ENCODE measurements around the gene AFDN.

AFDN gene

DNA sequence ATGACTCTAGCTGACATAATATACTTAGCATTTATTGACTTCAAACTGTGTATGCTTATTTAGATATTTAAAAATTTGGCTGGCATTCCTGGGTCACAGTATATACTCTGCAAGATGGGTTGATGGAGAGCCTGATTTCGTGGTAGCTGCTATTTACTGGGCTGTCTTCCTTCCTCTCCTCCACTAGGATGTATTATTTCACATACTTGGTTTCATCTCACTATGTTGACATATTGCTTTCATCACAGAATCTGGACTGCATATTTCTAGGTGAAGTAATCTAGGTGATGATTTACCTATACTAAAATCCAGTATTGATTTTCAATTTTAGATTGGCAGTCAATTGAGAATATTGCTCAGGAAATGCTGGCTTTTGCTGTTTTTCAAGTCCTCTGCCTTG lies 15.7 kb downstream of the AFDN start:
- DNase-seq (ENCODE audit: low read depth): no peak

DNA sequence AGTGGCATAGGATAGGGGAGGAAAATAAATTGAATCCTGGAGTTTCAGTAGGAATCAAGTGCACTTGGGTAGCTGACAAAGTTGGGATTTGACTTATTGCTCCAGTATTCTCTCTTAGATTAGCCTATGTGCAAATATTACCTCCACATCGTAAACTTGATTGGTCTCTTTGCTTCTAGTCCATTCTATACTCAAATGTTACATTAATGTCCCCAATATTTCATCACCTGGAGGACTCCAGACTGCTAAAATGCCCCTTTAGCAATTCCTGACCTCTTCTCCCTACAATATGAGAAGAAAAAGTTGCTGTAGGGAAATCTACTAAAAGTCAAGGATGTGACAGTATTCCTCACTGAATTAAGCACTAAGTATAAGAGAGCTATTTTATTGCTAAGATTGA lies 16.3 kb downstream of the AFDN start:
- DNase-seq (ENCODE audit: low read depth): no peak

DNA sequence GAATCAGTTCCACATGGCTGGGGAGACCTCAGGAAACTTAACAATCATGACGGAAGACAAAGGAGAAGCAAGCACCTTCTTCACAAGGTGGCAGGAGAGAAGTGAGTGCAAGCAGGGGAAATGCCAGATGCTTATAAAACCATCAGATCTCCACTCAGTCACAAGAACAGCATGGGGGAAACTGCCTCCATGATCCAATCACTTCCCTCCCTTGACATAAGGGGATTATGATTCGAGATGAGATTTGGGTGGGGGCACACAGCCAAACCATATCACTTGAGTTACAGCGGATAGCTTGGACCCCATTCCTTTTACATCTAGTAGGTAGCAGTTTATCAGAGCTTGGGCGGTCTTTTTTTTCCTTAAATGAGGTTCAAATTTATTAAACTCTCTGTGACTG lies 19.1 kb downstream of the AFDN start:
- no peak for DNase-seq (ENCODE audit: low read depth)

DNA sequence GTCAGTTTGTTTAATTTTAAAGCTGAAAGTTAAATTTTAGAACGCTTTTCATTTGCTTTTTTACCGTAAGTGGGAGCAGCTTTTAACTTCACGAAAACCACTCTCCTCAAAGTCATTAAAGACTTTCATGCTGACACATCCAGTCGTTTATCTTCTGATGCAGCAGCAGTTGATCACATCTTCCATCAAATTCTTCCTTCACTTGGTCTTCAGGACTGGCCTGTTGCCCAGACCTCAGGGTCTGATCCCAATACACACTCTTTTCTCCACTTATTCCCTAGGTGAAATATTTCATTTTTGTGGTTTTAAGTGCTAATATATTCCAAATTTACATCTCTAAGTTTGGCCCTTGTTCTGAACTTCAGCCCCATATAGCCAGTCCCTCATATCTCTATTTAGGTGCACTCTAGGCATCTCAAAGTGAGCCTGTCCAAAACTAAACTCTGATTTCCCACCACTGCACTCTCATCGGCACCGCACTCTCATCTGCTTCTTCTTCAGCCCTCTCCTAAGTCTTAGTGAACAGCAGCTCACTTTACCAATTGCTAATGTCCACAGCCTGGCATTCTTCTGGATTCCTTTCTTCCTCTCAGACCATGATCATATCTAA lies 20.4 kb downstream of the AFDN start:
- no peak for DNase-seq (ENCODE audit: low read depth)

DNA sequence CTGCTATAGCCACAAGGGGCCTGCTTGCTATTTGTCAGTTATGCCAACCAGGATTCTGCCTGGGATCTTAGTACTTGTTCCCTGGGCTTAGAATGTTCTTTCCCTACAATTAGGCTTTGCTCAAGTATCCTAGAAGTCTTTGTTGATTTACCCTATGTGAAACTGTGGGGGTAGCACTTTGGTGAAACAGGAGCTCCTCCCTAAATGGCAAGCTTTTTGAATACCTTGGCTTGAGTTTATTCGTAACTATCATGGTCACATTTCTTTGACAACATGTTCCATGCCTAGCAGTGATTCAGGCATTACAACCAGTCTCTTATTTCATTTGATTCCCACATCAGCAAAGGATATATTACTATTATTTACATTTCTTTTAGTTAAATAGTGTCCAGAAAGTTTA lies 21.2 kb downstream of the AFDN start:
- no peak for DNase-seq (ENCODE audit: low read depth)

DNA sequence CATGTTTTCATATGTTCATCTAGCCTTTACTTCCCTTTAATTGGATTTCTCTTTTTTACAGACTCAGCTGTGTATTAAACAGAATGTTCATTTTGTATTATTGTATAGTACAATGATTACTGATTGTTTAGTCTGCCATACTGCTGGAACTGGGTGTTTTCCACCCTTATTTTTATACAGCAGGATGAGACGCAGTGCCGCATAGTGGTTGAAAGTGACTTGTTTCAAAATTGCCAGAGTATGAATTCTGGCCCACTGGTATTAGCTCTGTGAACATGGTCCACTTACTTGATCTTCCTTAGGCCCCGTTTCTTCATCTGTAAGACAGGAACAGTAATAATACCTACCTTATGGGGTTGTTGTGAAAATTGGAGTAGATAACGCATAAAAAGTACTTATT lies 22.1 kb downstream of the AFDN start:
- no peak for DNase-seq (ENCODE audit: low read depth)

DNA sequence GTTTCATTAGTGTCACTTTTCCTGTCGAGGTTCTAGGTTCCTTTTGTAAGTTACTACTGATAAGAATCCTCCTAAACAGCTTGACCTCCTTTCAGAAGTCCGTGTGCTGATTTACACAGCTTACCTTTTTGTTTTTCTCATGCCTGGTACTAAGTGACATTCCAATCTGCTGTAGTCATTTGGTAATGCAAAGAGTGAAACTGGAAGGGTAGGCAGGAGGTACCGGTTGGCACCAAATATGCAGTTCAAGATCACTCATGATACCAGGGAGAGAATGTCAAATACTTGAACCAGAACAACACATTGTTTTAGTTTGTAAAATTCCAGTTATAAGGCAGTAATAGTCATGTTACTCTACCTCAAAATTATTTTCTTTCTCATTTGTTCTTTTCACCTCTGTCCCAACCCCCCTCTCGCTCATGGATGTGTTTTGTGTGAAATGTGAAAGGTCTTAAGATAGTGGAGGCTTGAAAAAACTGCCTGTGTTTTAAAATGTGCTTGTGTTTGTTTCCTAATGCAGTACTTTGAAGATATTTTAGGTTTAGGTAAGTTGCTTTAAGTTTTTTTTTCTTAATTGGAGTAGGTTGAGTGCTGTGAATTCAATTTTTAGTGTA lies 23.2 kb downstream of the AFDN start:
- peak; percentile 27 for DNase-seq (ENCODE audit: low read depth)

DNA sequence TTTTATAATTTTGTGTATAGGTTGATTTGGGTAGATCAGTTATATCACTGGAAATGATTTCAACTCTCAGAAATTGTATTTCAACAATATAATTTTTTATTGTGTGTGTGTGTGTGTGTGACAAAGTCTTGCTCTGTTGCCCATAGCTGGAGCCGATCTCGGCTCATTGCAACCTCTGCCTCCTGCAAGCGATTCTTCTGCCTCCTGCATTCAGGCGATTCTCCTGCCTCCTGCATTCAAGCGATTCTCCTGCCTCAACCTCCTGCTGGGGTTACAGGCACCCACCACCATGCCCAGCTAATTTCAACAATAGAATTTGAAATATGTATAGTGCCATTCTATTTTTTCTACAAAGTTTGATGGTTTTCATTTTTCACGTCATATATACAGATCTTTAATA lies 24.1 kb downstream of the AFDN start:
- DNase-seq (ENCODE audit: low read depth): no peak

DNA sequence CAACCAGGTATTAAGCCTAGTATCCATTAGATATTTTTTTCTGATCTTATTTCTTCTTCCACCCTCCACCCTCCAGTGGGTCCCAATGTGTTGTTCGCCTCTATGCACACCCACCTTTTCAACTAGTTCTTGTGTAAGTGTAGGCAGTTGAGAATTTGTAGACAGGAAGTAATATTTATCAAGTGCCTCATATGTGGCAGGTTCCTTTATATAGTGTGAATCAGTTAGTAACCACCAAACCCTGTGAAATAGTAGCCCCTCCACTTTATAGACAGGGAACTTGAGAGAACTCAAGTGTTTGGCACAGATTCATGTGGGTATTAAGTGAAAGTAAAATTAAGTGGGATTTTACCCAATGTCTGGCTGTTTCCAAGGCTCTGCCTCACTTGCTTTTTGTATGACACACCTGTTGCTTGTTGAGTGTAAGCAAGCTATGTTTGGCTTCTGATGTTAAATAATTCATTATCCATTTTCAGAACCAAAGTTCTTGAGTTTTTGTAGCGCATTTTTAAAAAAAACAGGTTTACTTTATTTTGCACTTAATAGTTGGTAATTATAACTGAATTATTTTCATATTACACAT lies 24.8 kb downstream of the AFDN start:
- no peak for DNase-seq (ENCODE audit: low read depth)

DNA sequence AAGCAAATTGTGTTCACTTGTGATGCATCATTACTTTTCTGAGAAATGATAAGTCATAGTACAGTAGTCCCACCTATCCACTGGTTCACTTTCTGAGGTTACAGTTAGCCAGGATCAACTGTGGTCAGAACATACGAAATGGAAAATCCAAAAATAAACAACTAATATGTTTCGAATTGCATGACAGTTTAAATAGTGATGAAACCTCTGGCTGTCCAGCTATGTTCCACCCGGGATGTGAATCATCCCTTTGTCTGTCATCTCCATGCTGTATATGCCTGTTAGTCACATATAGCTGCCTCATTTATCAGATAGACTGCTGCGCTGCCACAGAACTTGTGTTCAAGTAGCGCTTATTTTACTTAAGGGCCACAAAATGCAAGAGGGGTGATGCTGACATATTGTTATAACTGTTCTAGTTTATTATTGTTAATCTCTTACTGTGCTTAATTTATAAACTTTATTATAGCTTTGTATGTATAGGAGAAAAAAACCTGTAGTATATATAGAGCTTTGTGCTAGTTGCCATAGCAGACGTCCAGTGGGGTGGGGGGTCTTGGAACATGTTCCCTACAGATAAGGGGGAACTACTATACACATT lies 29.2 kb downstream of the AFDN start:
- peak; percentile 14 for DNase-seq (ENCODE audit: low read depth)

DNA sequence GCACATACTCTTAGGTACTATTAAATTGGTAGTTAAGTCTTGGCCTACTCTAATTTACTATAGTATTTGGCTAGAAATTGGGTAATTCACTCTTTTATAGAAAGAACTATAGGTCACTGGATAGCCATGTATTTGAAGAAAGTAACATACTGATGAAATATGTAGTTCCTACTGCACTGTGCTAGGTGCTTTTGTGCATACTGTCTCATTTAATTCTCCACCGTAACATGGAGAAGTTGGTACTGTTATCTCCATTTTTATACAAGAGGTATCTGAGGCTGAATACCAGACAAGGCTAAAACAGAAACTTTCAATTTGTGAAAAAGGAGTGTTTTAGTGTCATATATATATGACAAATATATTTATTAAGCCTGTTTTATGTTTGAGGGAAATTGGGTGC lies 29.8 kb downstream of the AFDN start:
- DNase-seq (ENCODE audit: low read depth): no peak

DNA sequence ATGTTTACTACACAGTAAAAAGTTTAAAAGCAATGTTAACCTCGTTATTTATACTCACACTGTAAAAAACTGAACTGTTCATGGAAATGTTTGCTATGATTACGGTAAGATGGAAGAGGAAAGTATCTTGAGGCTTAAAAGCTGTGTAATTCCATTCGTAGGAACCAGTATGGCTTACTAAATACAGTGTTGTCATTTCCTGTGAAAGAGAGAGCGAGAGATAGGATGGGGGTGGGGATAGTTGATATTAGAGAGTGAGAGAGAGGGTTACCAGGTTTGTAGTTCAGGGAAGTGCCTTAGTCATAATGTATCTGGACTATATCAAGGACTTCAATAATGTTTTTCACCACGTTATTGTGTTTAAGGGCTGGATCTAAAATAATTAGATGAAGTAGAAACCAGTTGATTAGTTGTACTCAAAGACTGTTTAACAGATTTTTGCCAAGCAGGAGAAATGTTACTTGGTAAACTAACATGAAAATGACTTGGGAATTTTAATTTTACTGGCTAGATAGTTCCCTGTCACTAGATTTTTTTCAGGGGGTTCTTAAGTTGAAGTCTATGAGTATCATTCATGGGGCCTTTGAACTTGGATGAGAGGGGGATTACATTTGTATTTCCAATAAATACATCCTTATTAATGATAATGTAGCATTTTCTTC lies 30.4 kb downstream of the AFDN start:
- no peak for DNase-seq (ENCODE audit: low read depth)

DNA sequence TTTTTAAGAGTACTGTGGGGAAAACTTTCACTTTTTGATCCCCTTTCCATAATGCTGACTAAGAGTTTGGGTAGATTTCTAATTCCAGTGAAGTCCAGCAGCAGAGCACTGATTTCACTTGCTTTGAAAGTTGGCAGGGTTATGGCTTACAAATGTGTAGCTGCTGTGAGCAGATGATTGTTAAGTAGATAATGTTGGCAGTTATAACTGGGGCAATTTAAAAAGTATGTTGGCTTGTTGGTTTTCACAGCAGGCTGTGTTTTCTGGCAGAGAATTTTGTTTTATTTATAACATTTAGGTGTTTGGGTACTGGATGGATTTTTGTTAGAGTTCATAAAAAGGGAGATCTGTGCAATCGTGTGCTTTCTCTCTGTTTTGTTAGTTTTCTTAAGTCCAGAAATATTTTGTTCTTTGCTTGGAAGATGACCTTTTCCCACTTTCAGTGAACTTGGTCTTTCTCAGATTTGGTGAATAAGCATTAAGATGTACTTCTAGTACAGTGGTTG lies 31.4 kb downstream of the AFDN start:
- DNase-seq (ENCODE audit: low read depth): no peak

DNA sequence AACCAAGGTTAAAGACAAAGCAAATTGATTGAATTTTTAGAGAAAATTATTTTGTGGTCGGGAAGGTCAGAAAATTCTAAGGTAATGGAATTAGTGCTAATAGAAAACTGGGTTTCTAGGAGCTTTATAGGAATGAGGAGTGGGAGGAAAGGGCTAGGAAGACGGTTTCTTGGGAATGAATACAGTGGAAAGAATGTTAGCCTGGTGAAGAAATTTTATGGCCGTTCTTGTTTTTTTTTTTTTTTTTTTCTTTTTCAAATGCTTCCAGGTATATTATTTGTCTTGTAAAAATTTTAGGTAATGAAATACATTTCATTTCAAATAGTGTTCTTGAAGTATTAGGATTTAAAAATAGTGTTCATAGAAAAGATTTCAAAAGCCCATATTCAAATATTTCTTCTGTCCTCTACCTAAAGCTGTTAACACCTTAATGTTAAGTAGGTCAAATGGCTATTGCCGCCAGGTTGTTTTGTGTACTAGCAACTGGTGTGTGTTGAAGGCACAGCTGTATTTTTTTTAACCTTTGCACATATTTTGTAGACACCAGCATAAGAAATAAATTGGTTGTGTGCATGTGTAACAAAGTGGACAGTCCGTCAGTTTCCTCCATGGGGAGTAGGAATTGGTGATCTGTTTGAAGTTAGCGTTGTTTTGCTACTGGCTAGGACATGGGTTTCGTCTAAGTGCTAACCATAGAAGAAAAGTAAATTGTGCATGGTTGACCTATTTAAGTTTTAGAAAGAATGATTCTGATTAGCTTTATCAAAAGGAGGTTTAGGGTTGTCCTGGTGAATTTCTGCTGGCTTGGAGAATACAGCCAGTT lies 32.3 kb downstream of the AFDN start:
- DNase-seq (ENCODE audit: low read depth): no peak

DNA sequence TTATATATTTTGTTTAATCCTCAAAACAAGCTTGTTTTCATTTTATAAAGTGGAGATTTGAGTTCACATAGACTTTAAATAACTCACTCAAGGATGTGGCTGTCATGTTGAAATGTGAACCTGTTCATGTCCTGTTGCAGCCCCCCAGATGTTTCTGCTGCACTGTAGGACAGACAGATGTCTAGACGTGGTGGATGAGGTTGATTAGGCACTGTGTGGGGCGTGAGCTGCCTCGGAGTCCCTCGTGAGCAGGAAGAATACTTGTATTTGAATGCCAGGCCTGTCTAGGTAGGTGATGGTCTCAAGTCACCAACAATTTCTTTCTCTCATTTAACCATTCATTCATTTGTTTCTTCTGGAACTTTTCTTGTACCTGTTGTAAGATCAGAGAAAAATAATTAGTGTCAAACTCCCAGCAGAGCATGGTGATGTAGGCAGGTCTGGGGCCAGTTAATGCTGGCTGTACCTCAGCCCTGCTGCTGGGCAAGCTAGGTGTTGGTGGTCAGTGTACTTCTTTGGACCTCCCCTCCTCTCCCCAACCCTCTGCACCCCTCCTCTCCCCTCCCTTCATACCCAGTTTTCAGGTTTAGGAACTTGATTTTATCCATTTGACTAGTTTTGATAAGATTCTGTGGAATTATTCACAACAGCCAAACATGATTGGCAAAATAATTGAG lies 34.0 kb downstream of the AFDN start:
- DNase-seq (ENCODE audit: low read depth): no peak

DNA sequence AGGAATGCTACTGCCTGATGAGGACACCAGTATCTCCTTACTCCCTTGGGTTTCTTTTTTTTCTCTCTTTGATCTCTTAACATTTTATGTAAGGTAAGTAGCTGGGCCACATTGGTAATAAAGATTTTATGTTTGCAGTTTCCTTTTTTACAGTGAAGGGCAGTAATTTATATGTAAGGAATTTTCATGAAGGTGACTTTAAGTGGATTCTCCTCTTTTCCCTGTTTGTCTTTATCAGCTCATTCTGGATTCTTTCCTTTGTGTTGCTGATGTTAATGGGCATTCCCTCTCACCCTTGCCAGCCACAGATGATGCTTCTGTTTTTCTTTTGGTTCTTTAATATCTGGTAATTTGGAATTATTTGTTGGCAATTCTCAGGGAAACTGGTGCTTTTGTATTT lies 34.7 kb downstream of the AFDN start:
- DNase-seq (ENCODE audit: low read depth): no peak

DNA sequence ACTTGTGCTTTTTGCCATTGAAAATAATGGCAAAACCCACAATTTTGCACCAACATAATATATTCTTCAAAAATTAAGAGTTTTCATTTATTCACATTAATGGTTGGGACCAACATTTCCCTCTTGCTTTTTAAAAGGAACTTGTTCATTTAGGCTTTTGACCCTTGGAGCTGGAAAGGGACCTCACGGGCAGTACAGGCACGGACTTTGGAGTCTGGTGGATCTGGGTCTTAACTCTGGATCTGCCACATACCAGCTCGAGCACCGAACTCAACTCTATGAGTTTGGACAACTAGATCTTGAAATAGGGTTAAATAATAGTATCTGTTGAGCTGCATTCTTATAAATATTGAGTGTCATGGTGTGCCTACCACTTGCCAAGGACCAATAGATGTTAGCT lies 37.2 kb downstream of the AFDN start:
- DNase-seq (ENCODE audit: low read depth): no peak

DNA sequence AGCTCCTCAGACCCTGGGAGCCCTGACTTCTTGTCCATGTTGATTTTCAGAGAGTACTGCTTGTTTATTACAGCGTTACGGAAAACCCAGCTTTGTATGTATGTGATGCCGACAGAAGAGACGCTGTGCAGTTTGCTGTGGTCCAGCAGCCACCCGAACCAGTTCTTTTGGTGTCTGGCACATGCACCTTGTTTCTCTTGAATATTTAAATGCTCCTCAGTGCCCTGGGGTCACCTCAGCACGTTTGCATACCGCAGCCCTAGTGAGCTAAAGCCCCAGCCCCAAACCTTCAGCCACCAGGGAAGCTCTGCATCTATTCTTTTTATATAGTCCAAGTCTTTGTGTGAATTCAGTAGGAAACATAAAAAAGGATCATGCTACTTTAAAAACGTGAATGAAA lies 39.9 kb downstream of the AFDN start:
- DNase-seq (ENCODE audit: low read depth): no peak

DNA sequence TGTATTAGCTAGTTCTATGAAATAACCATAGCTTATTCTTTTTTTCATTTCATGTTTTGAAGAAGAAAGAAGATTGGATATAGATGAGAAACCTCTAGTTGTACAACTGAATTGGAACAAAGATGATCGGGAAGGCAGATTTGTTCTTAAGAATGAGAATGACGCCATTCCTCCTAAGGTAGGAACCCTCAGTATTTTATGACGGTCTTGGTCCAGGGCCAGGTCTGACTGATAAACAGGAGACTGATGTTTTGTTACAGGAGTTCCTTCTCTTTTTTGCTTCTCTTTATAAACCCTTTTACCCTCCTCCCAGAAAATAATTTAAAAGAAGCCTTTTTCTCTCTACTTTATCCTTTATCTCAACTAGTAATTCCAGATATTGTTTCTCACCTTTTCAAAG lies 43.6 kb downstream of the AFDN start:
- DNase-seq (ENCODE audit: low read depth): no peak

DNA sequence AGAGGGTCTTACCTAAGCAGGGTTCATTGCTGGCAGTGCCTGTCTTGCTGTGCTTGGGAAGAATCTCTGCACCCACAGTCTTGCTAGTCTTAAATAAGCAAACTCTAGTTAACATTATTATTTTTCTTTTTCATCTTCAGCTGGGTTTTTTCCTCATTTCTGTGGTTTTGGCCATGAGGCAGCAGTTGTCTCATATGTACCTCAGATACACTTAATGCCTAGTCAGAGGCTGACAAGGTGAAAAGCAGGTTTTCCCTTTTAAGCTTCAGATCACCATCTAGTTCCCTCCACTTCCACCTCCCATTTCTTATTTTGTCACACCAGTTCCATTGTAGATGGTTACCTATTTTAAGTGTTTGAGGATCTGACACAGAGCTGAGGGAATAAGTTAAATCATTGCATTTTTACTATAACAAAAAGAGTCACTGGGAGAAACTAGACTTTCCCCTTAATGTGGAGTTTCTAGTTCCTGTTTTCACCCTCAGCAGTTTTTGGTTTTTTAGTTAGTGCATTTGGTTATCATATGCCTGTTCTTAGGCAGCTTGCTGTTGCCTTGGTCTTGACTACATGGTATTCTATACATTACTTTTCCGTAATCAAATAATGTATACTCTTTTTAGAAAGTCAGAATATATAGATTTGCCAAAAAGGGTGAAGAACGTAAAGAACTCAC lies 46.0 kb downstream of the AFDN start:
- DNase-seq (ENCODE audit: low read depth): no peak
